ENCODE results near the gene MPP2.

GRCh38 chr17:43853546-43853945 is 53.8 kb downstream of the MPP2 start:
- TF ChIP-seq CTCF (IDR thresholded peaks at IDR 0.05; ENCODE audit: low read depth, low read length, missing input control): no peak
- TF ChIP-seq EGR1 (IDR thresholded peaks at IDR 0.05; ENCODE audit: low read depth in 2 of 2): no peak
- TF ChIP-seq GABPA (IDR thresholded peaks at IDR 0.05 in 1 of 2, conservative IDR thresholded peaks at IDR 0.05 in 1 of 2): no peak
- no peak for TF ChIP-seq JUND (IDR thresholded peaks at IDR 0.05)
- no peak for TF ChIP-seq YY1 (IDR thresholded peaks at IDR 0.05)
- TF ChIP-seq, protein P1, sequence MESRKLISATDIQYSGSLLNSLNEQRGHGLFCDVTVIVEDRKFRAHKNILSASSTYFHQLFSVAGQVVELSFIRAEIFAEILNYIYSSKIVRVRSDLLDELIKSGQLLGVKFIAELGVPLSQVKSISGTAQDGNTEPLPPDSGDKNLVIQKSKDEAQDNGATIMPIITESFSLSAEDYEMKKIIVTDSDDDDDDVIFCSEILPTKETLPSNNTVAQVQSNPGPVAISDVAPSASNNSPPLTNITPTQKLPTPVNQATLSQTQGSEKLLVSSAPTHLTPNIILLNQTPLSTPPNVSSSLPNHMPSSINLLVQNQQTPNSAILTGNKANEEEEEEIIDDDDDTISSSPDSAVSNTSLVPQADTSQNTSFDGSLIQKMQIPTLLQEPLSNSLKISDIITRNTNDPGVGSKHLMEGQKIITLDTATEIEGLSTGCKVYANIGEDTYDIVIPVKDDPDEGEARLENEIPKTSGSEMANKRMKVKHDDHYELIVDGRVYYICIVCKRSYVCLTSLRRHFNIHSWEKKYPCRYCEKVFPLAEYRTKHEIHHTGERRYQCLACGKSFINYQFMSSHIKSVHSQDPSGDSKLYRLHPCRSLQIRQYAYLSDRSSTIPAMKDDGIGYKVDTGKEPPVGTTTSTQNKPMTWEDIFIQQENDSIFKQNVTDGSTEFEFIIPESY (IDR thresholded peaks at IDR 0.05): no peak
- no peak for TF ChIP-seq FOXA1 (IDR thresholded peaks at IDR 0.05)
- no peak for TF ChIP-seq SP1 (IDR thresholded peaks at IDR 0.05)
- TF ChIP-seq MAX (IDR thresholded peaks at IDR 0.05): no peak
- no peak for TF ChIP-seq REST (IDR thresholded peaks at IDR 0.05)
- TF ChIP-seq ATF3 (IDR thresholded peaks at IDR 0.05): no peak
- TF ChIP-seq HNF4G (IDR thresholded peaks at IDR 0.05): no peak

Data from liver (tissue), 3 donors.